Nephron progenitor cell (in vitro differentiated cells): ENCODE measurements around the gene IDUA.

ENCODE experiments used
- DNase-seq: peaks from one replicate; pipeline ENCODE4 v3.0.0; 2021
- H3K27ac Mint-ChIP-seq: 2 replicates; pipeline ENCODE4 v1.8.0; 2021; ENCODE audit warnings: mild to moderate bottlenecking, moderate library complexity, mixed read lengths
- H3K27me3 Mint-ChIP-seq: 2 replicates; pipeline ENCODE4 v1.8.0; 2021; ENCODE audit warnings: mild to moderate bottlenecking, low read depth, mixed read lengths; ENCODE audit not compliant: poor library complexity
- H3K36me3 Mint-ChIP-seq: 2 replicates; pipeline ENCODE4 v1.8.0; 2021; ENCODE audit warnings: low read depth, mixed read lengths
- H3K4me1 Mint-ChIP-seq: 2 replicates; pipeline ENCODE4 v1.8.0; 2021; ENCODE audit warnings: mixed read lengths
- H3K4me3 Mint-ChIP-seq: 2 replicates; pipeline ENCODE4 v1.8.0; 2021; ENCODE audit warnings: mild to moderate bottlenecking, moderate library complexity, mixed read lengths
- H3K9me3 Mint-ChIP-seq: 2 replicates; pipeline ENCODE4 v1.8.0; 2021; ENCODE audit warnings: mild to moderate bottlenecking, moderate library complexity, mixed read lengths
- CTCF ChIP-seq: fragments of 200-600 bp; sonication (generic); IDR thresholded peaks from 2 replicates; pipeline ENCODE4 v1.5.0; 2021; ENCODE audit warnings: antibody characterized with exemption

IDUA gene

GRCh38 chr4:1009542-1010394, 22.9 kb downstream of the IDUA start:
- H3K9me3 Mint-ChIP-seq = peaks cover 30% of the 10 kb centered on the region
- H3K27me3 Mint-ChIP-seq = peaks cover 54% of the 10 kb centered on the region
- TF ChIP-seq CTCF = peak; percentile 16
- H3K4me1 Mint-ChIP-seq = peaks cover 27% of the 10 kb centered on the region
- no peak overlapping the region for H3K27ac Mint-ChIP-seq
- peak; percentile 80 for DNase-seq
- no peak overlapping the region for H3K4me3 Mint-ChIP-seq
- peaks cover 17% of the 10 kb centered on the region for H3K36me3 Mint-ChIP-seq

GRCh38 chr4:1010395-1011021, 23.7 kb downstream of the IDUA start:
- H3K27me3 Mint-ChIP-seq = peaks cover 46% of the 10 kb centered on the region
- peak overlapping the region; percentile 77 for H3K4me3 Mint-ChIP-seq
- peaks cover 27% of the 10 kb centered on the region for H3K4me1 Mint-ChIP-seq
- H3K9me3 Mint-ChIP-seq = peaks cover 30% of the 10 kb centered on the region
- TF ChIP-seq CTCF = no peak
- no peak for DNase-seq
- no peak overlapping the region for H3K27ac Mint-ChIP-seq
- peaks cover 17% of the 10 kb centered on the region for H3K36me3 Mint-ChIP-seq

- peaks cover 26% of the 10 kb centered on the region for H3K9me3 Mint-ChIP-seq
- H3K27ac Mint-ChIP-seq = no peak within 1 kb of the TSS
- H3K36me3 Mint-ChIP-seq = peaks cover 17% of the 10 kb centered on the region
- peak within 1 kb of the TSS; percentile 77 for H3K4me3 Mint-ChIP-seq
- peaks cover 40% of the 10 kb centered on the region for H3K27me3 Mint-ChIP-seq
- peak; percentile 98 for DNase-seq
- peaks cover 28% of the 10 kb centered on the region for H3K4me1 Mint-ChIP-seq
- no peak for TF ChIP-seq CTCF
These were observed 24.3 kb downstream of the IDUA start, which contains the start of gene FGFRL1 for GRCh38 chr4:1011022-1011665. Gene FGFRL1 (plus strand): TSS chr4:1011626. CDS start chr4:1012486, 860 bp downstream.

- peaks cover 21% of the 10 kb centered on the region for H3K9me3 Mint-ChIP-seq
- no peak overlapping the region for H3K4me3 Mint-ChIP-seq
- no peak for TF ChIP-seq CTCF
- H3K36me3 Mint-ChIP-seq = peaks cover 13% of the 10 kb centered on the region
- DNase-seq = no peak
- H3K4me1 Mint-ChIP-seq = peaks cover 32% of the 10 kb centered on the region
- no peak overlapping the region for H3K27ac Mint-ChIP-seq
- H3K27me3 Mint-ChIP-seq = peaks cover 35% of the 10 kb centered on the region
These were observed 24.8 kb downstream of the IDUA start for GRCh38 chr4:1011666-1012033.

GRCh38 chr4:1012034-1012739, 25.3 kb downstream of the IDUA start:
- peaks cover 29% of the 10 kb centered on the region for H3K27me3 Mint-ChIP-seq
- peaks cover 16% of the 10 kb centered on the region for H3K9me3 Mint-ChIP-seq
- peaks cover 32% of the 10 kb centered on the region for H3K4me1 Mint-ChIP-seq
- peak overlapping the region; percentile 71 for H3K4me3 Mint-ChIP-seq
- TF ChIP-seq CTCF = no peak
- H3K27ac Mint-ChIP-seq = no peak overlapping the region
- peaks cover 8% of the 10 kb centered on the region for H3K36me3 Mint-ChIP-seq
- peak; percentile 56 for DNase-seq
